ENCODE data around the gene ICOS.

GRCh38 chr2:203900253-203900652 is 36.3 kb upstream of the ICOS start:
- no peak for TF ChIP-seq CTCF (IDR thresholded peaks at IDR 0.05; ENCODE audit: poor library complexity)
- peak; percentile 64 for TF ChIP-seq EZH2phosphoT487 (IDR thresholded peaks at IDR 0.05; ENCODE audit: low read depth, severe bottlenecking, unreplicated experiment)
- no peak for TF ChIP-seq EZH2 (IDR thresholded peaks at IDR 0.05; ENCODE audit: borderline replicate concordance)

Data from hepatocyte (in vitro differentiated cells).